Raji (cell line): Measurements from ENCODE around the gene NDE1.

Source experiments
- POLR2A ChIP-seq: IDR thresholded peaks from 2 replicates; pipeline ENCODE4 v1.6.1; 2011; ENCODE audit warnings: low read depth, low read length, control low read depth; ENCODE audit not compliant: insufficient read depth

Gene NDE1

DNA sequence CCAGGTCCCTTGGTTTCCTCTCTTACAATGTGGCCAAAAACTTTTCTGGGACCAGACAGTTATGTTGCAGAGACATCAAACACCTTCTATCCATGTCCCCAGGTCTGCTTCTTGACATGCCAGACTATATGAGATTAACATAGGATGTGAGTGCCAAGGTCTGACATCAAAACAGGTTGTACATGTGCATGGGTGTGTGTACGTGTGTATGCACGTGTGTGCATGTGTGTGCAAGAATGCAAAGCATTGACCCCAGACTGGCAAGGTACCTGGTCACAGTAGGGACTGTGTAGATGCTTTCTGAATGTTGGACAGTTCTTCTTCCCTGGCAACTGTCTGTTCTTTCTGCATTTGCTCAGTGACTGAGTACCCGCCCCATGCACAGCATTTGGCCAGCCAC is 85.6 kb downstream of the NDE1 start:
- TF ChIP-seq POLR2A = no peak

GRCh38 chr16:15736529-15736928 is 86.5 kb downstream of the NDE1 start:
- no peak for TF ChIP-seq POLR2A

- TF ChIP-seq POLR2A = no peak
Measured at GRCh38 chr16:15737140-15737644, 87.1 kb downstream of the NDE1 start.

- TF ChIP-seq POLR2A = no peak
Measured at GRCh38 chr16:15739464-15739863, 89.4 kb downstream of the NDE1 start.

DNA sequence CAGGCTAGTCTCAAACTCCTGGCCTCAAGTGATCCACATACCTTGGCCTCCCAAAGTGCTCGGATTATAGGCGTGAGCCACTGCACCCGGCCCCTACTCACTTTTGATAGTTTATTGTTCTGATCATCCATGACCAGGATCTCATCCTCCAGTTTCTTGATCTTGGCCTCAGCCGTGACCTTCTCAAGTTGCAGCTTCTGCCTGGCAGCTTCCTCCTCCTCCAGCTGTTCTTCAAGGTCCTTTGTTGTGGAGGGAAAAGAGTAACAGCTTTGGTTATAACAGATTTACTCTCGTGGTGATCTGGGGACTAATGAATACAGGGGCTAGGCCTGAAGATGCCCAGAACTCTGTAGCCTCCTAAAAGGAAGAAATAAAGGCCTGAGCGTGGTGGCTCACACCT is 89.9 kb downstream of the NDE1 start:
- no peak for TF ChIP-seq POLR2A

GRCh38 chr16:15741207-15741871 is 91.3 kb downstream of the NDE1 start:
- TF ChIP-seq POLR2A = no peak

DNA sequence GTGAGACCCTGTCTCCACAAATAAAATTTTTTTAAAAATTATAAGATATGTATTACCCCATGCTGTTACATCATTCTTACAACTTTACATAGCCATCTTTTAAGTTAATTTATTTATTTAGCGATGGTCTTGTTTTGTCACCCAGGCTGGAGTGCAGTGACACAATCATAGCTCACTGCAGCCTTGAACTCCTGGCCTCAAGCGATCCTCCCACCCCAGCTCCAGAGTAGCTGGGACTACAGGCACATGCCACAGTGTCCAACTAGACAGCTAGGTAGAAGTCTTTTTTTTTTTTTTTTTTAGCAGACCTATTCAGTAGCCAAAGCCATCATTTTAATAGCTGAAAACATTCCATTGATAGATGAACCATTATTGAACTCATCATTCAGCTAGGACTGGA is 92.7 kb downstream of the NDE1 start:
- no peak for TF ChIP-seq POLR2A

- no peak for TF ChIP-seq POLR2A
Measured at GRCh38 chr16:15743657-15744056, 93.6 kb downstream of the NDE1 start.

DNA sequence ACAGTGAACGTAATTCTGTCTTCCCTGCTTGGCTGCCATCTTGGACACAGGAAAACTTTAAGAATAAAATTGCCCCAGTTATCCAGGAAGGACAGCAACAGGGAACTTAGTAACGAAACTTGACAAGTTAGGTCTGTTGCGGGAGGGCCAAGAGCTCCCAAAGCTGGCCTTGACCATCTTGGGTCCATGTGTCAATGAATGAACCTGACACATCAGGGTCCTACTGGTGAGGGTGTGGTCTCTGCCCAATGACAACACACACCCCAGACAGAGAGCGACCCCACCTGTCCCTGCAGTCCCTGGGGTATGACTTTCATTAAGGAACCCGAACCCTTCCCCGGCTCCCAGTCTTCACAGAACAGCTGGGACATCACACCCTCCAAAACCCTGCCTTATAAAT is 96.3 kb downstream of the NDE1 start:
- no peak for TF ChIP-seq POLR2A

DNA sequence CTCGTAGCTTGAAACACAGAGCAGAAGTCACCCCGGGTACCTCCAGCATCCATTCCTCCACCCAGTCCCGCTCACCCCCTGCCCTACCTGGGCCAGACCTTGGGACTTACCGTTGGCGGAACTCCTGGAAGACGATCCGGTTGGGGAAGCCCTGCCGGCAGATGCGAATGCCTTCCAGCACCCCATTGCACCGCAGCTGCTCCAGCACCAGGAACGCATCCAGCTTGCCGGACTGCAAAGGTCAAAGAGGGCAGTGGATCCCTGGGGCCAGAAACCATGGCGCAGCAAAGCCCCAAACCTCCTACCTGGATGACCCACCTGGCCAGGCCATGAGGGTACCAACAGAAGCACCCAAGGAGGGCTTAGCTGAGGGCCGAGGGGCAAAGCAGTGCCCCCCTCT is 97.9 kb downstream of the NDE1 start:
- no peak for TF ChIP-seq POLR2A

DNA sequence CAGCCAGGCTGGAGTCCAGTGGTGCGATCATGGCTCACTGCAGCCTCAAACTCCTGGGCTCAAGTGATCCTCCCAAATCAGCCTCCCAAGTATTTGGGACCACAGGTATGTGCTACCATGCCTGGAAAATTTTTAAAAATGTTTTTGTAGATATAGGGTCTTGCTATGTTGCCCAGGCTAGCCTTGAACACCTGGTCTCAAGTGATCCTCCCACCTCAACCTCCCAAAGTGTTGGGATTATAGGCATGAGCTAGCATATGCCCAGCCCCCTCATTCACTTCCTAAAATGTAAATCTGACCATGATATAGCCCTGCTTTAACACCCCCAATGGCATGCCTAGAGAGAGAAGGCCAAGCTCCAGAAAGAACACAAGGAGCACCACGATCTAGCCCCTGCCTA is 98.6 kb downstream of the NDE1 start:
- no peak for TF ChIP-seq POLR2A

- TF ChIP-seq POLR2A = no peak
Measured at GRCh38 chr16:15749371-15749770, 99.3 kb downstream of the NDE1 start.

- no peak for TF ChIP-seq POLR2A
Measured at GRCh38 chr16:15749985-15750384, 99.9 kb downstream of the NDE1 start.

DNA sequence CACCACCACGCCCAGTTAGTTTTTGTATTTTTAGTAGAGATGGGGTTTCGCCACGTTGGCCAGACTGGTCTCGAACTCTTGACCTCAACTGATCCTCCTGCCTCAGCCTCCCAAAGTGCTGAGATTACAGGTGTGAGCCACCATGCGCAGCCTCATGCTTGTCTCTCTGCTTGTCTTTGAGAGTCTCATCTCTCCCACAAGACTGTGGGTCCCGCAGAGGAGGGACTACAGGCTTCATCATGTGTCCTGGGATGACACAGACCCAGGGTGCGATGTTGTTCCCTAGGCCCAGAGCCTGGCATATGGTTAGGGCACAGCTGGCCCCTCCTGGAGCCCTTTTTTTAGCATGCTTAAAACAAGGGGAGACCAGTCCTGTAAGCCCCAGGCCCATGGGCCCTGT is 101.9 kb downstream of the NDE1 start:
- TF ChIP-seq POLR2A = no peak

DNA sequence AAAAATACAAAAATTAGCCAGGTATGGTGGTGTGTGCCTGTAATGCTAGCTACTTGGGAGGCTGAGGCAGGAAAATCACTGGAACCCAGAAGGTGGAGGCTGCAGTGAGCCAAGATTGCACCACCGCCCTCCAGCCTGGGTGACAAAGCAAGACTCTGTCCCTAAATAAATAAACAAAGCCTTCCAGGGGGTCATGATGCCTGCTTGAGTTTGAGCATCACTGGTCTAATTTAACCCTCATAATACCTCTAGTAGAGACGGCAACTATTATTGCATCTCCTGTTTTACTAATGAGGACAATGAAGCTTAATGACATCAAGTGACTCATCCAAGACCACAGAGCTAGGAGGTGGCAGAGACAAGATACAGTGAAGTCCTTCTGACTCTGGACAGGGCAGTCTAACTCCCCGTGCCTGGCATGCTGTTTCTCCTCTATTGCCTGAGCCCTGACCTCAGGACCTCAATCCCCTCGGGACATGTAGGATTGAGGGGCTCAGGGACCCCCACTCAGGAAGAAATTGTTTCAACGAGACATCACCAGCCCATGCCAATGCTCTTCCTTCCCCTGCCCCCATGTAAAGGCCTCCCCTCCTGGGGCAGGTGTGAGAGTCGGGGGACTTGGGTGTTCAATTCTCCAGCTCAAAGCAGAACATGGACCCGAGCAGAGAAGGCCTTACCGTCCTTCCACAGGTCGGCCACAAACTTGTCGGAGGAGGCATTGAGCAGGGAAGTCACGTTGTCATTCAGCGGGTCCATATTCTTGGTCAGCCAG is 102.9 kb downstream of the NDE1 start:
- no peak for TF ChIP-seq POLR2A

DNA sequence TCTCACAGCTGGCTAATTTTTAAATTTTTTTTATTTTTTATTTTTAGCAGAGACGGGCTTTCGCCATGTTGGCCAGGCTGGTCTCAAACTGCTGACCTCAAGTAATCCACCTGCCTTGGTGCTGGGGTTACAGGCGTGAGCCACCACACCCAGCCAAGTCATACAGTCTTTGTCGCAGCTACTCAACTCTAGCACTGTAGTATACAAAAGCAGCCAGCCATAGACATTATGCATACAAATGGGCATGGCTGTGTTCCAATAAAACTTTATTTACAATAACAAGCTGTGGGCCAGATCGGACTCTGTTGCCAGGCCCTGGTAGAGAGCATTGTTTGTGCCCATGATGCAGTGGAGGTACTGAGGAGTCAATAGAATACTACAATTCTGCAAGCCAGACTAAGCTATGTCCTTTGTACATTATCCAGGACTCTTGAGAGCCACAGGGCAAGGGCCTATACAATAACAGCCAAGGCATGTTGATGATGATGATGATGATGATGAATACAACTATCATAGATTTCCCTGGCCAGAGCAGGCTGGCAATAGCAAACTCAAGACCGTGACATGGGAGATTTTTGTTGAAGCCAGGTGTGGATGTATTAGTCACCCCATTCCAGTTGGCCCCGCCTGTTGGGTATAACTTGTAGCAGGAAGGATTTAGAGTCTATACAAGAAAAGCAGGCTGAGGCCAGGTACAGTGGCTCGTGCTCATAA is 104.9 kb downstream of the NDE1 start:
- TF ChIP-seq POLR2A = no peak
